HEK293 (cell line): ENCODE data around the gene NDUFB11.

Source experiments
- CTCF ChIA-PET: fragments of 350-600 bp; formaldehyde crosslinking; extraction: SDS; loops from one replicate; lab custom pipeline; 2021; ENCODE audit warnings: antibody characterized with exemption; lab: Yijun Ruan, JAX
- POLR2A ChIA-PET: fragments of 300-600 bp; formaldehyde crosslinking; extraction: SDS; loops from one replicate; lab custom pipeline; 2020; ENCODE audit warnings: antibody characterized with exemption, inconsistent platforms; lab: Yijun Ruan, JAX
- H3K27ac ChIP-seq: fragments of 200-500 bp; sonication (Bioruptor generic); 2 replicates; pipeline ENCODE4 v1.5.1; 2014; ENCODE audit warnings: low read depth, low read length, control low read depth, inconsistent platforms; ENCODE audit errors: extremely low read depth
- H3K36me3 ChIP-seq, 2 experiments: fragments of 200-500 bp in 1 of 2; sonication (Bioruptor generic) in 1 of 2; 1 replicate in 1 of 2; 2 replicates in 1 of 2; pipeline ENCODE4 v1.5.1; 2014 to 2017; ENCODE audit warnings: inconsistent platforms in 2 of 2, low read length in 2 of 2; ENCODE audit not compliant: control insufficient read depth in 2 of 2, insufficient read depth in 1 of 2
- H3K4me1 ChIP-seq: fragments of 200-500 bp; sonication (Bioruptor generic); 2 replicates; pipeline ENCODE4 v1.5.1; 2014; ENCODE audit warnings: mild to moderate bottlenecking, low read length, inconsistent platforms; ENCODE audit not compliant: control insufficient read depth, insufficient read depth
- H3K4me3 ChIP-seq: 2 replicates; pipeline ENCODE4 v1.5.1; 2011; ENCODE audit warnings: low read depth, mild to moderate bottlenecking, control low read depth, low read length, moderate library complexity
- H3K9me3 ChIP-seq: fragments of 200-500 bp; sonication (Bioruptor generic); 2 replicates; pipeline ENCODE4 v1.5.1; 2014; ENCODE audit warnings: low read depth, low read length, inconsistent platforms; ENCODE audit not compliant: control insufficient read depth, insufficient read depth
- BCL11A ChIP-seq: fragments of 450-650 bp; formaldehyde crosslinking; IDR thresholded peaks from 2 replicates; pipeline ENCODE4 v1.5.1; 2016; ENCODE audit warnings: low read depth, missing biosample characterization, missing genetic modification characterization
- BCL6B ChIP-seq: fragments of 450-650 bp; formaldehyde crosslinking; IDR thresholded peaks from 2 replicates; pipeline ENCODE4 v1.5.1; 2017; ENCODE audit warnings: missing biosample characterization, missing genetic modification characterization
- FEZF1 ChIP-seq: fragments of 450-650 bp; formaldehyde crosslinking; IDR thresholded peaks from 2 replicates; pipeline ENCODE4 v1.5.1; 2016; ENCODE audit warnings: missing biosample characterization, missing genetic modification characterization
- HOXC10 ChIP-seq: sonication (generic); formaldehyde crosslinking; IDR thresholded peaks from 2 replicates; pipeline ENCODE4 v1.8.1; 2023; ENCODE audit warnings: mild to moderate bottlenecking, missing genetic modification reagents
- HOXD13 ChIP-seq: sonication (generic); formaldehyde crosslinking; IDR thresholded peaks from 2 replicates; pipeline ENCODE4 v1.8.0; 2022; ENCODE audit warnings: missing genetic modification reagents, borderline replicate concordance
- KLF9 ChIP-seq: fragments of 450-650 bp; formaldehyde crosslinking; IDR thresholded peaks from 2 replicates; pipeline ENCODE4 v1.5.1; 2016; ENCODE audit warnings: missing biosample characterization, missing genetic modification characterization, low read depth
- SCRT1 ChIP-seq: fragments of 450-650 bp; formaldehyde crosslinking; IDR thresholded peaks from 2 replicates; pipeline ENCODE4 v1.5.1; 2016; ENCODE audit warnings: missing biosample characterization, missing genetic modification characterization, borderline replicate concordance
- SETDB1 ChIP-seq: IDR thresholded peaks from one replicate; pipeline ENCODE4 v1.6.1; 2017; ENCODE audit warnings: mild to moderate bottlenecking, low read length, moderate library complexity, mixed read lengths; ENCODE audit not compliant: insufficient read length
- ZBTB11 ChIP-seq: fragments of 450-650 bp; formaldehyde crosslinking; conservative IDR thresholded peaks from 2 replicates; pipeline ENCODE4 v1.5.1; 2016; ENCODE audit warnings: low read depth, missing biosample characterization, missing genetic modification characterization
- ZBTB20 ChIP-seq: fragments of 450-650 bp; formaldehyde crosslinking; IDR thresholded peaks from 2 replicates; pipeline ENCODE4 v1.5.1; 2016; ENCODE audit warnings: missing biosample characterization, missing genetic modification characterization
- ZFP37 ChIP-seq: fragments of 450-650 bp; formaldehyde crosslinking; IDR thresholded peaks from 2 replicates; pipeline ENCODE4 v1.5.1; 2016; ENCODE audit warnings: missing biosample characterization, missing genetic modification characterization
- ZNF121 ChIP-seq: fragments of 450-650 bp; formaldehyde crosslinking; IDR thresholded peaks from 2 replicates; pipeline ENCODE4 v1.5.1; 2016; ENCODE audit warnings: missing biosample characterization, missing genetic modification characterization
- ZNF169 ChIP-seq: fragments of 450-650 bp; formaldehyde crosslinking; IDR thresholded peaks from 2 replicates; pipeline ENCODE4 v1.5.1; 2016; ENCODE audit warnings: missing biosample characterization, missing genetic modification characterization
- ZNF211 ChIP-seq: fragments of 450-650 bp; formaldehyde crosslinking; IDR thresholded peaks from 2 replicates; pipeline ENCODE4 v1.5.1; 2016; ENCODE audit warnings: low read depth, missing biosample characterization, missing genetic modification characterization
- ZNF37A ChIP-seq: fragments of 450-650 bp; IDR thresholded peaks from 2 replicates; pipeline ENCODE4 v1.5.1; 2018; ENCODE audit warnings: missing biosample characterization, missing genetic modification characterization
- ZNF404 ChIP-seq: fragments of 450-650 bp; formaldehyde crosslinking; IDR thresholded peaks from 2 replicates; pipeline ENCODE4 v1.5.1; 2017; ENCODE audit warnings: missing biosample characterization, missing genetic modification characterization
- ZNF518A ChIP-seq: fragments of 450-650 bp; formaldehyde crosslinking; conservative IDR thresholded peaks from 2 replicates; pipeline ENCODE4 v1.5.1; 2016; ENCODE audit warnings: low read depth, missing biosample characterization, missing genetic modification characterization
- ZNF624 ChIP-seq: fragments of 450-650 bp; formaldehyde crosslinking; IDR thresholded peaks from 2 replicates; pipeline ENCODE4 v1.5.1; 2017; ENCODE audit warnings: missing biosample characterization, missing genetic modification characterization
- ZNF639 ChIP-seq: fragments of 450-650 bp; formaldehyde crosslinking; IDR thresholded peaks from 2 replicates; pipeline ENCODE4 v1.5.1; 2016; ENCODE audit warnings: missing biosample characterization, missing genetic modification characterization
- ZNF660 ChIP-seq: fragments of 450-650 bp; IDR thresholded peaks from 2 replicates; pipeline ENCODE4 v1.5.1; 2018; ENCODE audit warnings: missing biosample characterization, mild to moderate bottlenecking, missing genetic modification characterization
- ZNF777 ChIP-seq: fragments of 450-650 bp; formaldehyde crosslinking; IDR thresholded peaks from 2 replicates; pipeline ENCODE4 v1.5.1; 2017; ENCODE audit warnings: missing biosample characterization, missing genetic modification characterization, borderline replicate concordance
- ZNF843 ChIP-seq: fragments of 450-650 bp; formaldehyde crosslinking; IDR thresholded peaks from 2 replicates; pipeline ENCODE4 v1.5.1; 2016; ENCODE audit warnings: missing biosample characterization, missing genetic modification characterization

NDUFB11 gene

GRCh38 chrX:47151435-47151834 is 6.9 kb upstream of the NDUFB11 start (continued):
- TF ChIP-seq ZNF37A (no peak), ZNF843 (tag by site-specific recombination) (no peak), HOXC10 (CRISPR knock-in tag) (no peak), KLF9 (tag by site-specific recombination) (no peak), ZBTB20 (no peak), ZNF518A (tag by site-specific recombination) (no peak)
- TF ChIP-seq, all 188 proteins: peak for 0

GRCh38 chrX:47148946-47149345 is 4.4 kb upstream of the NDUFB11 start:
- ChIA-PET POLR2A (no interaction called here), CTCF (no interaction called here)
- TF ChIP-seq ZNF404 (no peak), ZNF639 (tag by site-specific recombination) (no peak), SETDB1 (peak; percentile 15), BCL6B (tag by site-specific recombination) (no peak), ZNF121 (no peak), FEZF1 (tag by site-specific recombination) (no peak), ZNF211 (tag by site-specific recombination) (no peak)
- H3K4me3 ChIP-seq = no peak overlapping the region
- H3K9me3 ChIP-seq = no peaks in the 10 kb centered on the region
- H3K27ac ChIP-seq = no peak overlapping the region
- peaks cover 12 to 36% of the 10 kb centered on the region in 2 experiments for H3K36me3 ChIP-seq
- peaks cover 3% of the 10 kb centered on the region; the same call in 1 of the 2 replicates for H3K4me1 ChIP-seq

- no peaks in the 10 kb centered on the region for H3K9me3 ChIP-seq
- CTCF ChIA-PET = interaction anchor here (0.6 kb wide), 1 partner anchor 111 kb away, joined by 3 read pairs; no protein-coding TSS in a partner anchor
- H3K4me1 ChIP-seq = peaks cover 3% of the 10 kb centered on the region; the same call in 1 of the 2 replicates
- no peak overlapping the region for H3K27ac ChIP-seq
- H3K36me3 ChIP-seq = peaks cover 8 to 41% of the 10 kb centered on the region in 2 experiments; a peak in 2 of 3 replicates
- peak overlapping the region; percentile 90; the same call in 1 of the 2 replicates for H3K4me3 ChIP-seq
- POLR2A ChIA-PET = interaction anchor here (0.6 kb wide), 1 partner anchor 246 kb away, joined by 4 read pairs; no protein-coding TSS in a partner anchor
- TF ChIP-seq ZFP37 (tag by site-specific recombination) (no peak), ZBTB11 (tag by site-specific recombination) (no peak), ZNF777 (tag by site-specific recombination) (no peak), ZNF169 (tag by site-specific recombination) (no peak), ZNF624 (no peak), BCL11A (no peak), HOXD13 (CRISPR knock-in tag) (no peak), ZNF660 (tag by site-specific recombination) (no peak), SCRT1 (tag by site-specific recombination) (peak; percentile 96)
Observed at GRCh38 chrX:47146936-47147859, 2.7 kb upstream of the NDUFB11 start.
